Purkinje cell (primary cell): ENCODE data around the gene SPEF1. TPM values are rescaled to one million over a fixed set of nuclear protein-coding genes. Genes with fewer than 3 reads are reported as not detected.

Experiments
- polyA plus RNA-seq: library from polyadenylated mRNA; unstranded; fragments of >200 nt; fragmentation: Nextera tagmentation; gene quantifications from 2 replicates; pipeline ENCODE4 v1.2.1, GENCODE V29; 2014

The SPEF1 gene, protein sequence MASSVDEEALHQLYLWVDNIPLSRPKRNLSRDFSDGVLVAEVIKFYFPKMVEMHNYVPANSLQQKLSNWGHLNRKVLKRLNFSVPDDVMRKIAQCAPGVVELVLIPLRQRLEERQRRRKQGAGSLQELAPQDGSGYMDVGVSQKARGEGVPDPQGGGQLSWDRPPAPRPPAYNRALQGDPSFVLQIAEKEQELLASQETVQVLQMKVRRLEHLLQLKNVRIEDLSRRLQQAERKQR
- polyA plus RNA-seq = 0.20 TPM in 1 of 2 replicates, not detected in the other

DNA sequence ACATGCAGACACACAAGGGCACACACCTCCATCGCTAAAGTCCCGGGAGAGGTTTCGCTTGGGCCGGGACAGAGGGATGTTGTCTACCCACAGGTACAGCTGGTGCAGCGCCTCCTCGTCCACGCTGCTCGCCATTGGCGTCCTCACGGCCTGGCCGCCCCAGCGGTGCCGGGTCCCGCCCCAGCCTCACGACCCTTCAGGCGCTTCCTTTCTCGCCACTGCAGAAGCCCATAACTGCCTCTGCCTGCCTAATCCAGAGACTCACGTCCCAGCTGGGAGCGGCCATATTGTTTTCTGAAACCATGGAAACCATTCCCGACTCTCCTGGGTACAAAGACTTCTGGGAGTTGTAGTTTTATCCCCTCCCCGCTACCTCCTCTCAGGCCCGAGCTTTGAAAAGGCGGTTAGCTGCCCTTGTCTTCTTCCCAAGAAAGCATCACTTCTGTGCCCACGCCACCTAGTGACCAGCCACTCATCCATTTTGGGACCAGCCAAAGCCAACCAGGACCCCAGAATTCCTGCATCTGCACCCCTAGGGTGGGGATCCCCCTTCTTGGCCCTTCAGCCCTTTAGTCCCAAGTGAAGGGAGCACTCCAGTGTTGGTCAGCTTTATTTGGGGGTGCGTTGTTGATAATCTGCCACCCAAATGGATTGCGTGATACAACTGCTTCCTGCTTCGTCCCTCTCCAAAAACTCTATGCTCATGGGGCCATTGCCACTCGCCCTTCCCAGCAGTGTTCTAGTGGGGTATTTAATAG is at the start of gene SPEF1:
Gene SPEF1, minus strand, starts transcription at position 296 of the 758 bp plus-strand sequence. Its CDS starts 161 bp downstream, at position 135.

DNA sequence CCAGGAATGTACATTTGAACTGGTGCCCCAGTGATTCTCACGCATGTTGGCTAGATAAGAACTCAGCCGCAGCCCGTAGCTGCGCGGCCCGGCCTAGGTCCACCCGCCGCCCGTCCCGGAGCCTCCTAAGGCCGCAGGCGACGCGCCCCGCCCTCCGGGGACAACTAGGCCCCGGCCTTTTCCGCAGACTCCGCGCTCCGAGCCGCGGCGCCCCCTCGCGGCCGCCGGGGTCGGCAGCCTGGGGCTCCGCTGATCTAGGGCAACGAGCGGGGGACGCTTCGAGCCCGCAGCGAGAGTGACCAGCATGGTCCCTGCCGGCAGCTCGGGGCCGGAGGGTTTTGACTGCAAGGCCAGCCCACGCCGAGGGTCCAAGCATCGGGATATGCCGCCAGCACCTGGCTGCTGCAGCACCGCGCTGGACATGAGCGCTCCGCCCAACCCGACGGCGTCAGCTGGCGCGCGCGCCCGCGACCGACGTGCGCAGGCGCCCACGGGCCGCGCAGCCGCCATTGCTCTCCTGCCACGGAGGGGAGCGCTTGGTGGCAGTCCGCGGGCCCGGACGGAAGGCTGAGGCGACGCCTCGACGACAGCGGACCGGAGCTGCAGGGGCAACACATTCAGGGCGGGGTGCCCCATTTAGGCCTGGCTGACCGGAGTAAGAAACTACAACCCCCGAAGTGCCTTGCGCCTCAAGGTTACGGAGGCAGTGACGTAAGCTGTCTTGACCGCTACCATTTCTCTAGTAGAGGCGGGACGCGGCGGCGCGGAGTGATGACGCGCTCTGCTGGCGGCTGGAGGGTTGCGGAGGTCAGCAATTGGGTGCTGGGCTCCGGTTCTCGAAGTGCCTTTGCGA is 39.0 kb upstream of the SPEF1 start, which contains the start of gene AP5S1:
Gene AP5S1, plus strand, starts transcription at position 500 of the 853 bp plus-strand sequence. CDS start 1,571 bp downstream, outside the sequence.

DNA sequence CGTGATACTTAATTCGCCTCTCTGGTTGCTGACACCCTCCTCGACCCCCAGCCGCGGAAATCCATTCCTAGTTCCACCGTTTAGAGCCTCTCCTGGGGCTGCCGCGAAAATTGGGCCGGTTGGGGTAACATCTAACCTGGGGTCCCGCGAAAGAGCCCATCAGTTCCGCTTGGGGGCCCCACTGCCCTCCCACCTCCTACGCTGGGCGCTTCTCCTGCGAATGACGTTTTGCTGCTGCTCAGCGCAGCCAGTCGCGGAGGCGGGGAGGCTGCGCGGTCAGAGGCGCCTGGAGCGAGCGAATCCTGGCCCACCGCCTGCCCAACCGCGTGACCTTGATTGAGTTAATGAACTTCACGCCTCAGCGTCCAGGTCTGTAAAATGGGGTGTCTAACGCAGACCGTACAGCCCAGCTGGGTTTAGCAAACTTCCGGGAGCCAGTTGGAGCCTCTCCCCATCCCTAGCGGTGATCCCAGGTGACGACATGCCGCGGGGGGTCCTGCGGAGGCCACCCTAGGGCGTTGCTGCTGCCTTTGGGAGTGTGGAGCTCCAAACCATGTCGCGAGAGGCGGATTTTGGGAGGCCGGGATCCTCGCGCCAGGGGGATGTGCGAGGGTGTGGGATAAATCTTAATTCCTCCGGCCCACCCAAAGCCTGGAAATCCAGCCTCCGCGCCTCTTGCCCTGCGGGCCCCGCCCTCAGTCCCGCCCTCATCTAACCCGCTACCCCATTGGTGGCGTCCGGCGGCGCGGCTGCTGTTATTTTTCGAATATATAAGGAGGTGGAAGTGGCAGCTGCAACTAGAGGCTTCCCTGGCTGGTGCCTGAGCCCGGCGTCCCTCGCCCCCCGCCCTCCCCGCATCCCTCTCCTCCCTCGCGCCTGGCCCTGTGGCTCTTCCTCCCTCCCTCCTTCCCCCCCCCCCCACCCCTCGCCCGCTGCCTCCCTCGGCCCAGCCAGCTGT is 14.5 kb upstream of the SPEF1 start, which contains the start of gene CDC25B:
Gene CDC25B, plus strand, starts transcription at position 800 of the 958 bp plus-strand sequence. CDS start 222 bp downstream, outside the sequence.

DNA sequence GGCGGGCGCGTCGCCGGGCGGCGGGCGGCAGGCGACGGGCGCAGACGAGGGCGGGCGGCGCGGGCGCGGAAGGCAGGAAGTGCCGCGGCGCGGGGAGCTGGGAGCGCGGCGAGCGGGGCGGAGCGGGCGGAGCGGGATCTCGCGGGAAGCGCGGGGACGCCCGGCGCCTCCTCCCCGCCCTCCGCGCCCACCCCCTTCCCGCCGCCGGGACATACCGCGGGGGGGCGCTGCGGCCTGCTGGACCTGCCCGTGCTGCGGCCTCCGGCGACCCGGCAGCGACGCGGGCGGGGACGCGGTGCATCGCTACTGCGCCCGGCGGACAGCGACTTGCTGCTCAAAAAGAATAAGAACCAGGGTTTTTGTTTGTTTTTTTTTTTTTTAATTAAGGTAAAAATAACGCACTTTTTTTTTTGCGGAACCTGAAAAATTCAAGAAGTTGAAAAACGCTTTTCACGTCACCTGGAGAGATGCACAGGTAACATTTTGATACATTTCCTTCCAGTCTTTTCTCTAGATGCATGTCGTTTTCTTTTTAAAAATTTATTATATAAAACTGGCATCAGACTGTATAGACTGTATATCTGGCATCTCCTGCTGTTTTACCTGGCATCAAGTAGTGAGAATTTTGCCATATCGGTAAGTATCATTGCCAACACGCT is 5.5 kb upstream of the SPEF1 start, which contains the start of gene CENPB:
Gene CENPB, minus strand, starts transcription at position 76 of the 659 bp plus-strand sequence. CDS start 257 bp downstream, outside the sequence.

DNA sequence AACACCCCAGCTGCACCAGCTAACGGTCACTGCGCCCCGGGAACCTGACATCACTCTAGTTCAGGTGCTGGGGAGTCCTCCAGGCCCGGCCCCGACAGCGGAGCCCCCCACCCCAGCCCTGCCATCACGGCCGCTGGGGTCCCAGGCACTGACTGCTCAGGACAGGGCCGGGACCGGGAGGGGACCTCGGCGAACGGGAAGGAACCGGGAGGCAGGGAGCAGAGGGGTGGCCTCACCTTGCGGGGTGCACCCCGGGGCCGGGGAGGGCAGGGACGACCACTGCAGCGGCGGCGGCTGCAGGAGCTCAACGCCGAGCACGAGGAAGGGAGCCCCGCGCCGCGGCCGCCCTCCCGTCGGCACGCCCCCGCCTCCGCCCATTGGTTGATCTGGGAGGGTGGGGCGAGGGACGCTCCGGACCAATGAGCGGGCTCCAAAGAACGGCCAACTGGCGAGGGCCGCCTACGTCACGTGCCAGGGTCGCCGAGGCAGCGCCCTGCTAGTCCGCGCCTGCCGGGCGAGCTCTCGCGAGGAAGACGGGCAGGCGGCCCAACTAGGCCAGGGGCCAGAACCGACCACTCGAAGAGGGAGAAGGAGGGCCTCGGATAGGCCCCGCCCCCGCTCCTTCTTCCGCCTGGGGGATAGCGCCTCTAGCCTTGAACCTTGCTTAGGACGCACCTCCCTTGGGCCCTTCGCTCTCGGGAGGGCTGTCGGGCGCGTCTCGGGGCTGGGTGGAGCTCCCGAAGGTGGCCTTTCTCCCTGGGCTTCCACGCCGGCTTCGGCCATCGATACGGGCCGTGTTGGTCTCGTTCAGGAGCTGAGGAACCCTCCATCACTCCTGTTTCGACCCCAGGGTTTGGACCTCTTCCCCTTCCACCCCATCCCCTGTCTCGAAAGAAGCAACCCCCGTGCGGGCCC is 13.6 kb downstream of the SPEF1 start, which contains the start of gene ADISSP:
Gene ADISSP, minus strand, starts transcription at position 327 of the 915 bp plus-strand sequence. CDS start 7,653 bp downstream, outside the sequence.

DNA sequence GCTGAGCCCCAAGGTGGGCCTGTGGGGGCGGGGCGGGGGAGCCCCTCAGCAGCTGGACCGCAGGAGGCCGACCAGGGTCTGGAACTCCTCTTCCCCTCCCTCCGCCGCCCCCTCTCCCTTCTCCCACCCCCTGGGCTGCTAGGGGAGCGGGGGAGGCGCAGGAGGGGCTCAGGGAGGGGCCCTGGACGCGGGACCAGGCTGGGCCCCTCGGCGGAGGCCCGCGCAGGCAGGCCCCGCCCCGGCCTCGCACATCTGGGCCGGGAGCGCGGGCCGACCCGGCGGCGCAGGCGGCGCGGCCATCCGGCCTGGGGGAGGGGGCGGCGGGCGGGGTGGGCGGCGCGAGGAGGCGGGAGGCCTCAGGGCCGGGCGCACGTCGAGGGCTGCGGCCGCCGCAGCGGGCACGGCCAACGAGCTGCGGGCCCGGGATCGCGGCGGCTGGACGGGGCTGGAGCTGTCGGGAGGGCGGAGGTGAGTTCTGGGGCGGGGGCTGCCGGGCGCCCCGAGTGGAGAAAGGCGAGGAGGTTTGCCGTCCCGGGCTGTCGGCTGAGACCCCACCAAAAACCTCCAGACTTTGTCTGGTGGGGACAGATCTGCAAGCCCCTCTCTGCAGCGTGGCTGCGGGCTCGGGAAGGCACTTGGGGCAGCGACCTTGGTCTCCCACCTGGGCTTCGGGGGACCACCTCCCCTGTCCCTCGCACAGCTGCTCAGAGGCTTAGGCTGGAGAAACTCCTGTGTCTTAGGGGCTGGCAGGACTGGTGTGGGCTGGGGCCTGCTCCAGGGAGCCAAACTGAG is 48.7 kb downstream of the SPEF1 start, which contains the start of gene HSPA12B:
Gene HSPA12B, plus strand, starts transcription at position 359 of the 792 bp plus-strand sequence. CDS start 5,990 bp downstream, outside the sequence.

Other genes starting within 250 kb of the SPEF1 start
- gene GFRA4, start 118.0 kb downstream of the SPEF1 start, polyA plus RNA-seq = not detected in 2 replicates
- gene ADAM33, start 99.4 kb downstream of the SPEF1 start, polyA plus RNA-seq = 1.1 TPM in 1 of 2 replicates, not detected in the other
- not detected in 2 replicates for gene SIGLEC1, start 68.8 kb downstream of the SPEF1 start, polyA plus RNA-seq
- gene HSPA12B, start 48.8 kb downstream of the SPEF1 start, polyA plus RNA-seq = 0.35 TPM in 1 of 2 replicates, not detected in the other
- gene ADISSP, start 13.7 kb downstream of the SPEF1 start, polyA plus RNA-seq = 18.4 and 20.6 TPM in 2 replicates
- gene CENPB, start 5.3 kb upstream of the SPEF1 start, polyA plus RNA-seq = 0.35 and 1.9 TPM in 2 replicates
- gene CDC25B, start 14.9 kb upstream of the SPEF1 start, polyA plus RNA-seq = 3.3 and 3.7 TPM in 2 replicates
- gene AP5S1, start 39.1 kb upstream of the SPEF1 start, polyA plus RNA-seq = 3.6 and 9.7 TPM in 2 replicates
- gene MAVS, start 65.4 kb upstream of the SPEF1 start, polyA plus RNA-seq = 0.88 and 1.1 TPM in 2 replicates
- 25.8 and 49.7 TPM in 2 replicates for gene PANK2, start 107.9 kb upstream of the SPEF1 start, polyA plus RNA-seq
- 5.0 and 5.7 TPM in 2 replicates for gene RNF24, start 234.1 kb upstream of the SPEF1 start, polyA plus RNA-seq